ENCODE data around the gene HEMK1.

- no peak for TF ChIP-seq CTCF (conservative IDR thresholded peaks at IDR 0.05 in 1 of 2, IDR thresholded peaks at IDR 0.05 in 1 of 2; ENCODE audit: extremely low read depth in 1 of 2, insufficient read depth in 1 of 2, low read depth in 1 of 2, low read length in 2 of 2)
- no peak for TF ChIP-seq EZH2 (IDR thresholded peaks at IDR 0.05; ENCODE audit: borderline replicate concordance, low read length)
These were observed 34.5 kb upstream of the HEMK1 start for GRCh38 chr3:50534681-50535330.
